Right lobe of liver (tissue), 4 donors: ENCODE results near the gene ETFRF1.

ENCODE experiments used
- CTCF ChIP-seq, 4 donors: fragments of 200-600 bp in 3 of 4; fragments of 450-650 bp in 1 of 4; IDR thresholded peaks; one replicate each; pipeline versions ENCODE4 v1.5.1 to v1.8.0; 2016 to 2022; ENCODE audit warnings: antibody characterized with exemption in 4 of 4, mild to moderate bottlenecking in 2 of 4
- POLR2A ChIP-seq: fragments of 450-650 bp; IDR thresholded peaks from one replicate; pipeline ENCODE4 v1.6.1; 2017; ENCODE audit warnings: antibody characterized with exemption, mild to moderate bottlenecking
- donor health status: DM: no; HTN: no; CAD: no.
- donor health status: DM: no; HTN: no; CAD: no.
- donor health status: DM: no; HTN: yes; CAD: no.

- TF ChIP-seq CTCF (IDR thresholded peaks at IDR 0.05) (peak; percentile 61 to 73 (median 70)), POLR2A (no peak)
Measured at GRCh38 chr12:25241167-25242020, 46.4 kb downstream of the ETFRF1 start.
